HG03039 (cell line): ENCODE data around the gene TSHZ1.

Experiments
- ATAC-seq: cut with Tn5 transposase; IDR thresholded peaks from one replicate; pipeline ENCODE4 v1.9.1; 2021; ENCODE audit warnings: mild to moderate bottlenecking, moderate library complexity; ENCODE audit not compliant: unreplicated experiment

Gene TSHZ1

DNA sequence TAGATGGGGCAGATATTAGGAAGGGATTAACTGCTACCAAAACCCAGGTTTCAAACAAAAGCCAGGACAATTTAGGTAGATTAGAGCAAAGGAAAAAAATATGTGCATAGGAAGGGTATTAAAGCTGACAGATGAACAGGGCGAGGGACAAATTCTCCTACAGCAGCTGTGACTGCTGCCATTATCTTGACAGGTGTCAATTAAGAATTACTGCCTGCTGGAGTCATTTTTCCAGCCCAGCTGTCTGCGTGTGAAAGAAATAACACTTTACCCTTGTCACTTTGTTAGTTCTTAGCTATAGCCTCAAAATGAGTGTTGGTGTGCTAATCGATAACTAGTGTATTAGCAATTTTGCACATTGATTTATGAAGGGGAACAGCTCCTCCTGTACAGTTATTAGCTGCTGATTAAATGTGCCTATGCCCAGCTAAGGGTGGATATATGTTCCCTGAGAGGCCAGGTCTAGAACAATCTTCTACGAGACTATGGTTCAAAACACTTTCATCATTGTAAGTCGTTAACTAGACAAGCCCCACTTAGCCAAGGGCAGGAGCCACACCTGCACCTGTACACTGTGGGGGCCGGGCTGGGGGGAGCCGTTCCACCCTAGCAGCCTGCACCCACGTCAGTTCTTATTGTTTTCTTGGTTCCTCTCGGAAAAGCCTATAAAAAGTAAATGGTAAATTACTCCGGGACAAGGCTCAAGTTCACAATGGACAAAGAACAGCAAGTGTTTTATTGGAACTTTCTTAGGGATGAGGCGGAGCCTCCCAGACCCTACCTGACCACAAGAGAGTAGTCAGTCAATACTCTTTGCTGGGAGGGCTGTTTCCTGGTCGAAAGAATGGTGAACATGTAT, 7.7 kb downstream of the TSHZ1 start:
- ATAC-seq, result no peak

DNA sequence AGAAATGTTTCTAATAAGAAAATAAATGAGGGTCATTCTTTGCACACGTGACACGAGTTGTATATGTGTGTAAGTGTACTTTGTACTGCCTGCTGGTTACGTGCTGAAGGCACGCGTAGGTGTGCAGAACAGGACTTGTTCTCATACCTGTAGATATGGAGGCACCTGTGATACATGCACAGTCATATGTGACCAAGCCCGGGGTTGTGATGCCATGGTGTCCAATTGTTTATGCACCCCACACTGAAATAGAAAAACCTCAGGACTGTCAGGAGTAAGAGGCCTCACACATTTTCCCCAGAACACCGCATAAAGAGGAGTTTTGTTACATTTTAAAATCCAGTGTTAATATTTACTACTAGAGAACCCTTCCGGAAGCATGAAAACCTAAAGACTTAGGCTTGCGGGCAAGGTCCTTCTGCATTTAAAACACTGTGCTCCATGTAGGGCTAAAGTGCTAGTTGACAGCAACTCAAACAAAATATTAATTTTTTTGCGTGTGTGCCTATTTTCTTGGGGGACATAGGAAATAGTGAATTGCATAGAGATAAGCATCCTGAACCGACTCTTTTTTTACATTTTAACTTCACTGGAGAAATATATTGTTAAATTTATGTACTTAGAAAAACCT, 9.3 kb downstream of the TSHZ1 start:
- ATAC-seq, result no peak

GRCh38 chr18:75220551-75221355, 10.2 kb downstream of the TSHZ1 start:
- ATAC-seq, result no peak

- ATAC-seq, result no peak
These were observed 10.8 kb downstream of the TSHZ1 start for GRCh38 chr18:75221397-75221796.

DNA sequence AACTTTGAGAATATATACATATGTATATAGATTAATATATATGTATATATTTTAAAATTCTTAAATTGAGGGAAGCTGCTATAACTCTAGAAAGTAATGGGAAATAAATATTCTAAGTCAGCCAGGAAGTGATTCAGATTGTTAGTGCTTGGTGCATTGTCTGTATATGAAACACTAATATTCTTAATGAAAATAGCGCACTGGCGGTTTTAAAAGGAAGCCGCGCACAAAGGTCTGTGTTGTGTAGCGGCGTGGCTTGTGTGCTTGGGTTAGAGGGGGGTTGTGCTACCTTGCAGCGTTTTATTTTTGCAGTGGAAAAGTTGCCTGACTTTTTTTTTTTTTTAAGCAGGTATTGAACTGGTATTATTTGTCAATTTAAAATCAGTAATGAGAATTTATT, 11.3 kb downstream of the TSHZ1 start:
- no peak for ATAC-seq

DNA sequence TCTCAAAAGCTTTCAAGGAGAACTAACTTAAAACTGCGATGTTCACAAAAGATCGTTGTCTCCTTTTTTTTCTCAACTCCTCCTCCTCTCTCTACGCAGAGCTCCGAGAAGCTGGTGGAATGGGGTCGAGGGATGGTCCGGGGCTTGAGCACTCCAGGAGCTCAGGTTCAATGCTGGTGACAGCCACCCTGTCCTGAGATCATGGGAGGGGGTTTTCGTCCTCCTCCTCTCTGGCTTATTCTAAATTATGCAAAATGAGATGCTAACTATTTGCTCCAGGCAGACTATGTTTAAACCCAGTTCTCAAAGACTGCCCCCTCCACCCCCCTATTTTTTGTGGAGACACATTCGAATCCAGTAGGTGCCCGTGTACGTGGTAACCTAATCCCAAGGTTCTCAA, 11.8 kb downstream of the TSHZ1 start:
- ATAC-seq, result no peak

- ATAC-seq, result no peak
These were observed 13.2 kb downstream of the TSHZ1 start for GRCh38 chr18:75223687-75224347.

DNA sequence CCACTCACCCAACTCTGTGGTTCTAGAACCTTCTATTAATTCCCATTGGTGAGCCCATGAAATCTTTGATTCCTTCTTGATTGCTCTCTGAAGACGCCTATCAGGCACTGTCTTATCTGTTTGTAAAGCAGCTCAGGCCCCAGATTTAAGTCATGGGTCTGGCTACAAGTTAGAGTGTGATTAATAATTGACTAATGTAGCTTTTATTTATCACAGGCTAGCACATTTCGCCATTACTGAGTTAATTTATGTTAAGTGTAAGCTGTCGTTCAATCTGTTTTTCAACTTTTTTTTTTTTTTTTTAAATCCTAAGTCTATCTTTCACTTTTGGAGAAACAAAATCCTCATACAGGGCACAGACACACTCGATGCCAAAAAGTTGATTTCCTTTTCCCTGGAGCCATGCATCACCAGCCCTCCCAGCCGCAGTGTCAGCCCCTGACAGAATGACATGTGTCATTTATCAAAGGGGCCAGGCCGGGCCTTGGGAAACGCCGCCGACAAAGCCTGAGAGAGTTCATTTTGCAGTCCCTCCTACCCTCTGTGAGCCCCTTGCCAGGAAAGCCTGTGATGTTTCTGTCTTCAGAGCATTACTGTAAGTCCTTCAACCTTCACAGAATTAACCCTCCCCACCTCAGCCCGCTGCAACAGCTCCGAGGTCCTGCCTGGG, 15.8 kb downstream of the TSHZ1 start:
- ATAC-seq, result no peak

- ATAC-seq, result no peak
These were observed 16.3 kb downstream of the TSHZ1 start for GRCh38 chr18:75226956-75227316.

DNA sequence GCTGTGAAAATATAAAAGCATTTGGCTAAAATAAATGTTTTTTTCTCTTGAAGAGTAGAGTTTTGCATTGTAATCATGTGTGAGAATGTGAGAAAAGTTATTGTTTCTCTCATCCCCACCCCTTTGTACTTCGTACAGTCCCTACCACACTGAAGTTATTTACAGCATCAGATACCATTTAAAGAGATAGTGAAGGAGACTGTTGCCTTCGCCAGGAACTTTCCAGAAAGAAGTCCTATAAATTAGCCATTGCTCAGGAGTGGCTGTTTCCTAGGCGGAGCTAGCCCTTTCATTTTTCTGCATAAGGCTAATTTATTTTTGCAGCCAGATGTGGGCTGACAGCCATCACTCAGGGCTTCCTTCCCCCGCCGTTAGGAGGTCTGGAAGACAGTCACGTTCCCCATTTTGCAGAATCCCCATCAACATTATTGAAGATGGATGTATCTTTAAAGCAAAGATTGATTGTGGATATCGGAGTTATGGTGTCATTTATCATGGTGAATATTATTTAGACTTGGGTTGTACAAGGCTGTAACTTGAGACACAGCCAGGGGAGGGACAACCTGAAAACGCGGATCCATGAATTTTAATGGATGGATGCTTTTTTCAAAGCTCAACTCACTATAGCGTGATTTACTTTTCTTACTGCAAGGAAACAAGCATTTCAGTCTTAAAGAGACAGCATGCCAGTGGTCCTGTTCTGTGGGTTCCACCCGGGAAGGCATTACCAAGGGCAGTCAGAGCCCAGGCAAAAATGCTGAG, 17.1 kb downstream of the TSHZ1 start:
- ATAC-seq, result no peak

DNA sequence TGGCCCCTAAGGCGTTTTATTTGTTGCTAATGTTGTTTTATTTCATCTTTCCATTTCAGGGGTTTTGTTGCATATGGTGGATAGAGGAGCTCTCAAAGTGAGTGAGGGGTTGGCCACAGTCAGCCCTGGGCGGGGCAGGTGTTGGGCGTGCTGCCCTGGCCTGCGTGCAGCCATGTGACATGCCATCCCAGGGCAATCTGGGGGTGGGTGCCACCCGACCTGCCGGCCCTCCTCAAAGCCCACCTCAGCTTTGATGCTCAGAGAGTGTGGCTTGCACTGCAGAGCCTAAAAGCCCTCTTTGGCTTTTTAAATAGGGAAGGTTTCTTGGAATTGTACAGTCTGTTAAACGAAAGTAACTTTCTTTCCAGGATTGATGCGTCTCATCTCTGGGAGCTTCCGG, 18.4 kb downstream of the TSHZ1 start:
- ATAC-seq, result no peak

DNA sequence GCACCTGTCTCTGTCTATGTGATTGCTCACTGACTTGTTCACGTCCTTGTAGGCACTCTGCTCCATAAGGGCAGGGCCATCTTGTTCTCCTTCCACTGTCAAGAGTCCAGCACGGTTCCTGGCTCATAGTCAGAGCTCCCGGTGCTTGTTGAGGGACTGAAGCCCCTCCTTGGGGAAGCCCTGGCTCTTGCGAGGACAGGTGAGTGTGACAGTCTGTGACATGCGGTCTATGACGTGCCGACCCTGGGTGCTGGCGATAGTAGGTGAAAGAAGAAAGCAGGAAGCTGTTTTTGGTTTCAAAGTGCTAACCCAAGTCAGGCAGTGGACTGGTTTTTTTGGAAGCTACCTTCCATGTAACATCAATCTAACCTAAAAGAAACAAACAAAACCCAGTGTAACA, 18.8 kb downstream of the TSHZ1 start:
- ATAC-seq, result no peak

GRCh38 chr18:75230163-75231052, 19.8 kb downstream of the TSHZ1 start:
- no peak for ATAC-seq

DNA sequence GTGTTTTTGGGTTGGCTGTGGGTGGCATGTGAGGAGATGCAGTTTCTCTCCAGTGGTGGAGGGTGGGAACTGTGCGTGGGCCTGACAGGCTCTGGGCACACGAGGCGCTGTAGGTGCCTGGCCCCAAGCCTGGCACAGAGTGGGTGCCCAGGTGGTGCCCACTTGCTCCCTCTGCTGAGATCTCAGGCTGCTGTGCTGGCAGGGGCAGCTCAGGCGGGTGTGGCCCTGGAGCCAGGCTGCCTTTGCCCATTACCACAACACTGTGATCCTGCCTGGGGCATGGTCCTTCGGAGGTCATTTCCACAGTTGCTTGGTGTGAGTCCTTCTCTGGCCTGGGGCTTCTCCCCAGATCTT, 20.4 kb downstream of the TSHZ1 start:
- no peak for ATAC-seq

GRCh38 chr18:75234901-75235300, 24.3 kb downstream of the TSHZ1 start:
- ATAC-seq, result no peak

DNA sequence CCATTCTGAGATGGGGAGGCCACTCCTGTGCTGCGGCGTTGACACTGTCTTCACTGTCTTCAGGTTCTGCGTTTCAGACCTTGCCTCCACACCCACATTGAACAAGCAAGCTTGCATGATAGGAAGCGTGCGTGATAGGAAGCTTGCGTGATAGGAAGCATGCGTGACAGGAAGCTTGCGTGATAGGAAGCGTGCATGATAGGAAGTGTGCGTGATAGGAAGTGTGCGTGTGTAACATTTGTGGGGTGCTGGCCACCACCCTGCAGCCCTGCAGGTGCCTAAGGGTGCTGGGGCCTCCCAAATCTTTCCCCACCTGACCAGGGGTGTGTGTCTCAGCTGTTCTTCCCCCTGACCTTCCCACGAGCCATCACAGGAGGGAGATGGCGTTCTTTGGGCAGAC, 25.3 kb downstream of the TSHZ1 start:
- no peak for ATAC-seq

DNA sequence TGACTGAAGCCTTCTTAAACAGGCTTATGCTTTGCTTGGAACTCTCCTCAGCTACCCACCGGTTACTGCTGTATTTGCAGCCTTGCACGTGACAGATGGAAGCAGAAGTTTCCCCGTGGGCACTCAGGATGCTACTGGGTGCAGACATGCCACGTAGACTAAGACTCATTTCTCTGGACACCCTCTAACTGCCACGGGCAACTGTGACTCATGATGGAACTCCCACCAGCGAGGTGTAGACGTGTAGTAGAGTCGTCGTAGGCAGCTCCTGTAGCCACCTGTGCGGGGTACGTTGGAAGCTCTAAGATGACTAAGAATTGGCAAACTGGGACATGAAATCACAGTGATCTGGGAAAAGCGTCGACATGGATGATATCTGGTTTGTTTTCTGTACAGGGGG, 27.5 kb downstream of the TSHZ1 start:
- no peak for ATAC-seq

GRCh38 chr18:75238786-75239185, 28.2 kb downstream of the TSHZ1 start:
- no peak for ATAC-seq

DNA sequence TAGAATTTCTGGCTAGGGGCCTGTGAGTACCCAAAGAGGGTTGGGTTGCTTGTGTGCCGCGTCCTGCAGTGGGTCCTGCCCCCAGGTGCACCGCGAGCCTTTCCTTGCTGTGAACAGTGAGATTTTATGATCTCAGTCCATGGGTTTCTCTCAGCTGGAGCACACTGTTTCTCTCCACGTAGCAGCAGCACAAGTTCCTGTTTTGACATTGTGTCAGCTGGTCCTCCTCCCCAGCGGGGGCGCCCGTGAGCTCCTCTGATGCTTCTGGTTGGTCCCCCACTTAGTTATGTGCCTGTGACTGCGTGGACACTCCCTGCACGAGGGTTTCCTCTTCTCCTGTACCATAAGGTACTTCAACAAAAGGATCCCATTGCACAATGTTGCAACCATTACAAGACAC, 29.8 kb downstream of the TSHZ1 start:
- no peak for ATAC-seq
